Neural cell (in vitro differentiated cells): Measurements from ENCODE around the gene CDK5RAP2. TPM values are rescaled to one million over a fixed set of nuclear protein-coding genes. Genes with fewer than 3 reads are reported as not detected.
A peak's percentile ranks its signal among the peaks of the same experiment; 100 is the strongest.

Experiments used
- H2AFZ ChIP-seq: fragments of 200-600, 300-800 bp; sonication (generic), shearing (Covaris generic); 2 replicates; pipeline ENCODE4 v1.6.0; 2014; ENCODE audit warnings: low read depth, mild to moderate bottlenecking, antibody characterized with exemption, low read length, moderate library complexity
- H3F3A ChIP-seq: fragments of 200-600 bp; shearing (Covaris generic); 2 replicates; pipeline ENCODE4 v1.6.1; 2016; ENCODE audit warnings: mild to moderate bottlenecking, moderate library complexity, mixed read lengths, antibody characterized with exemption, low read length; ENCODE audit not compliant: insufficient read depth, poor library complexity, severe bottlenecking
- H3K27ac ChIP-seq: fragments of 200-600, 300-800 bp; sonication (generic), shearing (Covaris generic); 2 replicates; pipeline ENCODE4 v1.5.1; 2014; ENCODE audit warnings: mild to moderate bottlenecking, low read length, moderate library complexity
- H3K27me3 ChIP-seq: fragments of 300-800, 200-600 bp; sonication (generic), shearing (Covaris generic); 2 replicates; pipeline ENCODE4 v1.6.0; 2014; ENCODE audit warnings: mild to moderate bottlenecking, low read depth, low read length, moderate library complexity; ENCODE audit not compliant: insufficient read depth
- H3K36me3 ChIP-seq: fragments of 300-800, 200-600 bp; sonication (generic), shearing (Covaris generic); 2 replicates; pipeline ENCODE4 v1.5.1; 2014; ENCODE audit warnings: mild to moderate bottlenecking, antibody characterized with exemption, low read length, moderate library complexity; ENCODE audit not compliant: insufficient read depth
- H3K4me2 ChIP-seq: fragments of 300-800, 200-600 bp; sonication (generic), shearing (Covaris generic); 2 replicates; pipeline ENCODE4 v1.6.0; 2014; ENCODE audit warnings: mild to moderate bottlenecking, low read length
- H3K4me3 ChIP-seq: fragments of 300-800, 200-600 bp; sonication (generic), shearing (Covaris generic); 2 replicates; pipeline ENCODE4 v1.5.1; 2014; ENCODE audit warnings: mild to moderate bottlenecking, low read length, moderate library complexity
- H3K79me2 ChIP-seq: fragments of 200-600 bp; shearing (Covaris generic); replicated peaks from 2 replicates; pipeline ENCODE4 v1.6.0; 2014; ENCODE audit warnings: mild to moderate bottlenecking, low read length, moderate library complexity; ENCODE audit not compliant: insufficient read depth
- H3K9ac ChIP-seq: fragments of 300-800, 200-600 bp; sonication (generic), shearing (Covaris generic); 2 replicates; pipeline ENCODE4 v1.6.1; 2016; ENCODE audit warnings: mild to moderate bottlenecking, low read length, mixed read lengths
- H3K9me2 ChIP-seq: fragments of 200-600 bp; shearing (Covaris generic); 2 replicates; pipeline ENCODE4 v1.6.1; 2016; ENCODE audit warnings: mild to moderate bottlenecking, low read length, mixed read lengths; ENCODE audit not compliant: insufficient read depth
- H3K9me3 ChIP-seq: fragments of 200-600, 300-800 bp; sonication (generic), shearing (Covaris generic); 2 replicates; pipeline ENCODE4 v1.6.1; 2016; ENCODE audit warnings: mild to moderate bottlenecking, mixed run types, low read length, moderate library complexity, mixed read lengths
- H4K20me1 ChIP-seq: fragments of 200-600 bp; shearing (Covaris generic); 2 replicates; pipeline ENCODE4 v1.6.1; 2016; ENCODE audit warnings: mild to moderate bottlenecking, mixed run types; ENCODE audit not compliant: insufficient read depth
- CTCF ChIP-seq: fragments of 450-650 bp; IDR thresholded peaks from 2 replicates; pipeline ENCODE4 v1.5.1; 2014; ENCODE audit warnings: antibody characterized with exemption, mild to moderate bottlenecking, moderate library complexity; ENCODE audit not compliant: poor library complexity, severe bottlenecking
- EP300 ChIP-seq: fragments of 450-650 bp; conservative IDR thresholded peaks from 2 replicates; pipeline ENCODE4 v1.6.1; 2014; ENCODE audit warnings: antibody characterized with exemption, mild to moderate bottlenecking, moderate library complexity; ENCODE audit not compliant: poor library complexity, severe bottlenecking
- EZH2 ChIP-seq: fragments of 200-600, 300-800 bp; shearing (Covaris generic), sonication (generic); IDR thresholded peaks from 2 replicates; pipeline ENCODE4 v1.6.1; 2014; ENCODE audit warnings: antibody characterized with exemption, low read length, borderline replicate concordance, mild to moderate bottlenecking; ENCODE audit not compliant: insufficient read depth, poor library complexity, severe bottlenecking
- MXI1 ChIP-seq: fragments of 450-650 bp; conservative IDR thresholded peaks from 2 replicates; pipeline ENCODE4 v1.6.1; 2014; ENCODE audit warnings: antibody characterized with exemption, mild to moderate bottlenecking; ENCODE audit not compliant: poor library complexity, severe bottlenecking
- POLR2AphosphoS5 ChIP-seq: IDR thresholded peaks from 2 replicates; pipeline ENCODE4 v1.6.1; 2012
- RAD21 ChIP-seq: fragments of 450-650 bp; conservative IDR thresholded peaks from 2 replicates; pipeline ENCODE4 v1.6.1; 2014; ENCODE audit warnings: antibody characterized with exemption, mild to moderate bottlenecking, moderate library complexity
- REST ChIP-seq: IDR thresholded peaks from 2 replicates; pipeline ENCODE4 v1.6.1; 2012; ENCODE audit warnings: borderline replicate concordance
- SMC3 ChIP-seq: fragments of 450-650 bp; conservative IDR thresholded peaks from 2 replicates; pipeline ENCODE4 v1.6.1; 2014; ENCODE audit warnings: antibody characterized with exemption, mild to moderate bottlenecking, moderate library complexity; ENCODE audit not compliant: poor library complexity
- TAF1 ChIP-seq: IDR thresholded peaks from 2 replicates; pipeline ENCODE4 v1.6.1; 2012; ENCODE audit warnings: low read depth
- polyA plus RNA-seq: library from polyadenylated mRNA; depleted of rRNA; stranded (reverse); fragments of >200 nt; gene quantifications from 2 replicates; pipeline ENCODE4 v1.2.3, GENCODE V29; 2014

The CDK5RAP2 gene
- polyA plus RNA-seq, 1 donor from 2014 or later = 43.3 TPM

- Histone ChIP-seq H3K27me3 (no peaks in the 10 kb centered on the region), H3K9me2 (no peaks in the 10 kb centered on the region), H4K20me1 (no peaks in the 10 kb centered on the region), H3K4me2 (peak overlapping the region; percentile 1), H3K9me3 (no peaks in the 10 kb centered on the region), H2AFZ (no peak overlapping the region), H3K27ac (peak overlapping the region; percentile 64), H3K9ac (no peak overlapping the region), H3K79me2 (no peaks in the 10 kb centered on the region), H3K4me3 (peak overlapping the region; percentile 35), H3F3A (no peaks in the 10 kb centered on the region), H3K36me3 (peaks cover 20% of the 10 kb centered on the region)
- TF ChIP-seq EP300 (no peak), CTCF (no peak), MXI1 (no peak), REST (no peak), EZH2 (no peak), SMC3 (no peak), TAF1 (no peak), POLR2AphosphoS5 (no peak)
These were observed 29.7 kb upstream of the CDK5RAP2 start for GRCh38 chr9:120609636-120610035.

- Histone ChIP-seq H3F3A (no peaks in the 10 kb centered on the region), H3K27me3 (no peaks in the 10 kb centered on the region), H3K79me2 (no peaks in the 10 kb centered on the region), H3K9me2 (no peaks in the 10 kb centered on the region), H4K20me1 (no peaks in the 10 kb centered on the region), H3K4me3 (no peak overlapping the region), H3K9me3 (no peaks in the 10 kb centered on the region), H3K27ac (no peak overlapping the region), H3K4me2 (no peak overlapping the region), H2AFZ (no peak overlapping the region), H3K9ac (no peak overlapping the region), H3K36me3 (peaks cover 20% of the 10 kb centered on the region)
- no peak for TF ChIP-seq REST
- TF ChIP-seq MXI1 = no peak
- no peak for TF ChIP-seq TAF1
- no peak for TF ChIP-seq RAD21
- TF ChIP-seq CTCF = no peak
- TF ChIP-seq SMC3 = no peak
- TF ChIP-seq EP300 = no peak
These were observed 28.5 kb upstream of the CDK5RAP2 start for GRCh38 chr9:120608421-120608820.
